Measurements from ENCODE around the gene PIGN.
"Not testable (repeated sequence)": the region's sequence is repeated elsewhere in the genome, so short reads cannot be mapped to it uniquely, and the experiment has no call there.

Gene PIGN

DNA sequence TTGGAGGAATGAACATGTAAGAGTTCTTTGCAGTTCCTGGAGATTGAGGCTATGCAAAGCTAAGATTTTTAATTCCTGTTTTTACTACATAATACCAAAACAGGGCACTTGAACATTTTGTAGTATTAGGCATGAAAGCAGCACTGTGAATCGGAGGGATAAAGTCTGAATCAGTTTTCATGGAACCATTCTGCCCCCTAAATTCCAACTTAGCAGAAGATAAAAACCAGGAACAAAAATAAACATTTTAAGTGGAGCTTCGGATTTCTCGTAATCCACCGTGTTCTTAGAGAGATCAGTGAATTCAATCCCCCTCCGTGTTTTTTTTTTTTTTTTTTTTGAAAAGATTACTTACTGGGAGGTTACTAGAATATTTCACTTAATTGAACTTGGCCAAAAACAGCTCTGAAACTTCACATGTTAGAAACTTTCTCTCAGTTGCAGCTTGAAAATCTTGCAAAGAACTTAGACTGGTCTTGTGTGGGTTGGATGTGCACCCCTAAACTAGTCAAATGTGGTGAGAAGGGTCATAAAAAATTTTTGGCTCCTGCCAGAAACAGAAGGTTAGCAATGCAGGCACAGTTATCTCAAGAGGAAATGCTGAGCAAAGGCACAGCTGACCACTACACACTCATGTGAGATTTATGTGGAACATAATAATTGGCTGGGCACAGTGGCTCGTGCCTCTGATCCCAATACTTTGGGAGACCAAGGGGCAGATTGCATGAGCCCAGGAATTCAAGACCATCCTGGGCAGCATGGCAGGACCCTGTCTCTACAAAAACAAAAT is 148.7 kb downstream of the PIGN start:
- no peak for DNase-seq (ENCODE audit: low spot score)
- TF ChIP-seq, protein P1, sequence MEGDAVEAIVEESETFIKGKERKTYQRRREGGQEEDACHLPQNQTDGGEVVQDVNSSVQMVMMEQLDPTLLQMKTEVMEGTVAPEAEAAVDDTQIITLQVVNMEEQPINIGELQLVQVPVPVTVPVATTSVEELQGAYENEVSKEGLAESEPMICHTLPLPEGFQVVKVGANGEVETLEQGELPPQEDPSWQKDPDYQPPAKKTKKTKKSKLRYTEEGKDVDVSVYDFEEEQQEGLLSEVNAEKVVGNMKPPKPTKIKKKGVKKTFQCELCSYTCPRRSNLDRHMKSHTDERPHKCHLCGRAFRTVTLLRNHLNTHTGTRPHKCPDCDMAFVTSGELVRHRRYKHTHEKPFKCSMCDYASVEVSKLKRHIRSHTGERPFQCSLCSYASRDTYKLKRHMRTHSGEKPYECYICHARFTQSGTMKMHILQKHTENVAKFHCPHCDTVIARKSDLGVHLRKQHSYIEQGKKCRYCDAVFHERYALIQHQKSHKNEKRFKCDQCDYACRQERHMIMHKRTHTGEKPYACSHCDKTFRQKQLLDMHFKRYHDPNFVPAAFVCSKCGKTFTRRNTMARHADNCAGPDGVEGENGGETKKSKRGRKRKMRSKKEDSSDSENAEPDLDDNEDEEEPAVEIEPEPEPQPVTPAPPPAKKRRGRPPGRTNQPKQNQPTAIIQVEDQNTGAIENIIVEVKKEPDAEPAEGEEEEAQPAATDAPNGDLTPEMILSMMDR (IDR thresholded peaks at IDR 0.05; ENCODE audit: extremely low read depth, missing control alignments): no peak

GRCh38 chr18:62037012-62037742 is 149.7 kb downstream of the PIGN start:
- DNase-seq (ENCODE audit: low spot score): no peak
- TF ChIP-seq, protein P1 (IDR thresholded peaks at IDR 0.05; ENCODE audit: extremely low read depth, missing control alignments): no peak

- not testable (repeated sequence) for DNase-seq (ENCODE audit: low spot score)
These were observed 152.6 kb downstream of the PIGN start for GRCh38 chr18:62034286-62034685.

GRCh38 chr18:62033756-62034155 is 153.1 kb downstream of the PIGN start:
- TF ChIP-seq, protein P1 (IDR thresholded peaks at IDR 0.05; ENCODE audit: extremely low read depth, missing control alignments): no peak
- no peak for DNase-seq (ENCODE audit: low spot score)

- TF ChIP-seq, protein P1 (IDR thresholded peaks at IDR 0.05; ENCODE audit: extremely low read depth, missing control alignments): no peak
These were observed 153.6 kb downstream of the PIGN start for GRCh38 chr18:62033207-62033606.

GRCh38 chr18:62030091-62030985 is 156.5 kb downstream of the PIGN start:
- no peak for DNase-seq (ENCODE audit: low spot score)
- TF ChIP-seq, protein P1 (IDR thresholded peaks at IDR 0.05; ENCODE audit: extremely low read depth, missing control alignments): no peak

More at GRCh38 chr18:62033207-62033606, 153.6 kb downstream of the PIGN start:
- no peak for DNase-seq (ENCODE audit: low spot score)

GRCh38 chr18:62028715-62029114 is 158.1 kb downstream of the PIGN start:
- no peak for DNase-seq (ENCODE audit: low spot score)
- TF ChIP-seq, protein P1 (IDR thresholded peaks at IDR 0.05; ENCODE audit: extremely low read depth, missing control alignments): no peak

Measured in GM20000 (cell line).